Fibroblast of lung (primary cell): Measurements from ENCODE around the gene WBP4. TPM values are rescaled to one million over a fixed set of nuclear protein-coding genes. Genes with fewer than 3 reads are reported as not detected.
"Not testable (repeated sequence)": the region's sequence is repeated elsewhere in the genome, so short reads cannot be mapped to it uniquely, and the experiment has no call there.

Experiments used
- DNase-seq, 2 donors: peaks; one replicate each; pipeline versions ENCODE4 v3.0.0 to v3.0.0-alpha.2; 2010; ENCODE audit warnings: low read depth in 2 of 2
- H2AFZ ChIP-seq: 2 replicates; pipeline ENCODE4 v1.5.1; 2012; ENCODE audit warnings: low read length, control low read depth, inconsistent platforms
- H3K27ac ChIP-seq: 2 replicates; pipeline ENCODE4 v1.5.1; 2011; ENCODE audit warnings: low read length, control low read depth; ENCODE audit not compliant: insufficient read depth
- H3K27me3 ChIP-seq: 2 replicates; pipeline ENCODE4 v1.5.1; 2011; ENCODE audit warnings: mild to moderate bottlenecking, low read length; ENCODE audit not compliant: control insufficient read depth, insufficient read depth
- H3K36me3 ChIP-seq: 2 replicates; pipeline ENCODE4 v1.5.1; 2011; ENCODE audit warnings: low read length; ENCODE audit not compliant: control insufficient read depth, insufficient read depth
- H3K4me1 ChIP-seq: 2 replicates; pipeline ENCODE4 v1.5.1; 2011; ENCODE audit warnings: low read length; ENCODE audit not compliant: control insufficient read depth, insufficient read depth; ENCODE audit errors: extremely low read depth
- H3K4me2 ChIP-seq: 2 replicates; pipeline ENCODE4 v1.5.1; 2011; ENCODE audit warnings: low read length, control low read depth; ENCODE audit not compliant: insufficient read depth; ENCODE audit errors: extremely low read depth
- H3K4me3 ChIP-seq, 4 experiments: fragments of 200-600 bp in 1 of 4; sonication (generic) in 1 of 4; replicated peaks in 1 of 4; 2 replicates each; pipeline ENCODE4 v1.5.1; 2011 to 2016; ENCODE audit warnings: low read length in 4 of 4, low read depth in 3 of 4, mild to moderate bottlenecking in 3 of 4, control low read depth in 2 of 4, inconsistent platforms in 1 of 4, mixed read lengths in 1 of 4; ENCODE audit not compliant: insufficient read depth in 1 of 4; ENCODE audit errors: control extremely low read depth in 1 of 4
- H3K79me2 ChIP-seq: 2 replicates; pipeline ENCODE4 v1.5.1; 2012; ENCODE audit warnings: mild to moderate bottlenecking, low read length, inconsistent platforms; ENCODE audit not compliant: control insufficient read depth, insufficient read depth
- H3K9ac ChIP-seq: 2 replicates; pipeline ENCODE4 v1.5.1; 2011; ENCODE audit warnings: mild to moderate bottlenecking, low read length, control low read depth; ENCODE audit not compliant: insufficient read depth
- H3K9me3 ChIP-seq: 2 replicates; pipeline ENCODE4 v1.5.1; 2012; ENCODE audit warnings: low read depth, low read length; ENCODE audit not compliant: control insufficient read depth, insufficient read depth
- H4K20me1 ChIP-seq: 2 replicates; pipeline ENCODE4 v1.5.1; 2011; ENCODE audit warnings: low read length; ENCODE audit not compliant: control insufficient read depth, insufficient read depth; ENCODE audit errors: extremely low read depth
- EZH2 ChIP-seq: IDR thresholded peaks from 2 replicates; pipeline ENCODE4 v1.5.1; 2012; ENCODE audit warnings: low read length, control low read depth, mild to moderate bottlenecking; ENCODE audit errors: missing control alignments
- polyA plus RNA-seq, 2 donors: library from polyadenylated mRNA; depleted of rRNA in 1 of 2; stranded (reverse) in 1 of 2; unstranded in 1 of 2; fragments of >200 nt; gene quantifications; 2 replicates each; pipeline ENCODE4 v1.2.1, GENCODE V29; 2011 to 2012; ENCODE audit warnings: missing spikeins in 1 of 2
- total RNA-seq: library from RNA; depleted of rRNA; stranded (reverse); fragments of >200 nt; gene quantifications from 2 replicates; pipeline ENCODE4 v1.2.1, GENCODE V29; 2014
- TF ChIP-seq, protein P1 (sequence below), 2 donors: IDR thresholded peaks in 1 of 2; conservative IDR thresholded peaks in 1 of 2; 1 replicate in 1 of 2; 2 replicates in 1 of 2; pipeline ENCODE4 v1.5.1; 2011 to 2012; ENCODE audit warnings: low read length in 2 of 2, control low read depth in 1 of 2, inconsistent platforms in 1 of 2, low read depth in 1 of 2, mild to moderate bottlenecking in 1 of 2

Gene WBP4
- total and polyA plus RNA-seq, 2 donors (not counting 1 experiment from before 2014, with no cell fraction given): 13.7 to 17.7 TPM

DNA sequence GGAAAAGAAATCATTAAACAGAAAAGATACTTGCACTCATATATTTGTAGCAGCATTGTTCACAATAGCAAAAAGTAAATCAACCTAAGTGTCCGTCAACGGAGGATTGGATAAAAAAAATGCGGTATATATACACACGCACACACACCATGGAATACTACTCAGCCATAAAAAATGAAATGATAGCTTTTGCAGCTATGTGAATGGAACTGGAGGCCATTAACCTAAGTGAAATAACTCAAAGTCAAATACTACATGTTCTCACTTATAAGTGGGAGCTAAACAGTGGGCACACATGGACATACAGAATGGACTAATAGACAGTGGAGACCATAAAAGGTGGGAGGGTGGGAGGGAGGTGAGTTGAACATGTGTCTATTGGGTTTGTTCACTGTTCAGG lies 18.4 kb downstream of the WBP4 start:
- Histone ChIP-seq H3K9me3 (no peaks in the 10 kb centered on the region), H4K20me1 (no peaks in the 10 kb centered on the region), H3K79me2 (no peaks in the 10 kb centered on the region), H3K4me3 (no peak overlapping the region), H2AFZ (no peak overlapping the region), H3K27ac (no peak overlapping the region), H3K27me3 (no peaks in the 10 kb centered on the region), H3K4me2 (no peak overlapping the region), H3K9ac (no peak overlapping the region), H3K36me3 (peaks cover 8% of the 10 kb centered on the region), H3K4me1 (no peaks in the 10 kb centered on the region)
- TF ChIP-seq, protein P1, sequence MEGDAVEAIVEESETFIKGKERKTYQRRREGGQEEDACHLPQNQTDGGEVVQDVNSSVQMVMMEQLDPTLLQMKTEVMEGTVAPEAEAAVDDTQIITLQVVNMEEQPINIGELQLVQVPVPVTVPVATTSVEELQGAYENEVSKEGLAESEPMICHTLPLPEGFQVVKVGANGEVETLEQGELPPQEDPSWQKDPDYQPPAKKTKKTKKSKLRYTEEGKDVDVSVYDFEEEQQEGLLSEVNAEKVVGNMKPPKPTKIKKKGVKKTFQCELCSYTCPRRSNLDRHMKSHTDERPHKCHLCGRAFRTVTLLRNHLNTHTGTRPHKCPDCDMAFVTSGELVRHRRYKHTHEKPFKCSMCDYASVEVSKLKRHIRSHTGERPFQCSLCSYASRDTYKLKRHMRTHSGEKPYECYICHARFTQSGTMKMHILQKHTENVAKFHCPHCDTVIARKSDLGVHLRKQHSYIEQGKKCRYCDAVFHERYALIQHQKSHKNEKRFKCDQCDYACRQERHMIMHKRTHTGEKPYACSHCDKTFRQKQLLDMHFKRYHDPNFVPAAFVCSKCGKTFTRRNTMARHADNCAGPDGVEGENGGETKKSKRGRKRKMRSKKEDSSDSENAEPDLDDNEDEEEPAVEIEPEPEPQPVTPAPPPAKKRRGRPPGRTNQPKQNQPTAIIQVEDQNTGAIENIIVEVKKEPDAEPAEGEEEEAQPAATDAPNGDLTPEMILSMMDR (conservative IDR thresholded peaks at IDR 0.05 in 1 of 2, IDR thresholded peaks at IDR 0.05 in 1 of 2; ENCODE audit: low read depth in 1 of 2, low read length in 2 of 2): no peak
- TF ChIP-seq EZH2: no peak
- no peak for DNase-seq

DNA sequence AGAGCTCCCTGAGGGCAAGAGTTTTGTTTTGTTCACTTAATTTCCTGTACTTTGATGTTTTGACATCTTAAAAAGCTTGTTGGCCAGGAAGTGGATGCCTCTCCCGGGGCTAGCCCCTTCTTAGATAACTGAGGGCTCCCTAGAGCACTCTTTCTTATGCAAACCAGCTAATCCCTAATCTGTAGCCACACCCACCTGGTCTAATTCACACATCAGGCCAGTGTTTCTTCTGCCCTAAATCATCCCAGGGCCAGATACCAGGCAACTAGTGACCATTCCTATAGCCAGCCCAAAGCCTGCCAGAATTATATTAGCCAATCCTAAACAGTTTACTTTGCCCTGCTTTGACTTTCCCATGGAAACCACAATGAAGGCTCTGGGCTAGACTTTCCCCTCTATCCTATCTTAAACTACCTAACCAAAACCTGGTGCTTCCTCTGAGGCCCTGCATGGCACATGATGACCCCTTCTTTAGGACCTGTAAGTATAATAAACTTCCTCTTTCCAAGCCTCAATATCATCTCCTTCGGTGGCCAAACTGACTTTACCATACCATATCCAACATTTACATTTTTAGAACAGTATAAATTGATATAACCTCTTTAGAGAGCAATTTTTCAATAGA lies 24.8 kb downstream of the WBP4 start:
- no peak for DNase-seq
- H4K20me1 ChIP-seq: no peaks in the 10 kb centered on the region
- no peaks in the 10 kb centered on the region for H3K36me3 ChIP-seq
- H3K4me1 ChIP-seq: no peaks in the 10 kb centered on the region
- H3K4me3 ChIP-seq: no peak overlapping the region
- no peaks in the 10 kb centered on the region for H3K27me3 ChIP-seq
- H3K9me3 ChIP-seq: no peaks in the 10 kb centered on the region
- H3K4me2 ChIP-seq: no peak overlapping the region
- no peak overlapping the region for H3K27ac ChIP-seq
- TF ChIP-seq EZH2: no peak
- TF ChIP-seq, protein P1 (conservative IDR thresholded peaks at IDR 0.05 in 1 of 2, IDR thresholded peaks at IDR 0.05 in 1 of 2; ENCODE audit: low read depth in 1 of 2, low read length in 2 of 2): no peak
- no peak overlapping the region for H3K9ac ChIP-seq
- H2AFZ ChIP-seq: no peak overlapping the region
- no peaks in the 10 kb centered on the region for H3K79me2 ChIP-seq

DNA sequence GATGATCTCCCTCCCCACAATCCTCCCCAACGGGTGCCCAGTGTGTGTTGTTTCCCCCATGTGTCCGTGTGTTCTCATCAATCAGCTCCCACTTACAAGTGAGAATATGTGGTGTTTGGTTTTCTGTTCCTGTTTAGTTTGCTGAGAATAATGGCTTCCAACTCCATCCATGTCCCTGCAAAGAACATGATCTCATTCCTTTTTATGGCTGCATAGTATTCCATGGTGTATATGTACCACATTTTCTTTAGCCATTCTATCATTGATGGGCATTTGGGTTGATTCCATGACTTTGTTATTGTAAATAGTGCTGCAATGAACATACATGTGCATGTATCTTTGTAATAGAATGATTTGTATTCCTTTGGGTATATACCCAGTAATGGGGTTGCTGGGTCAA lies 34.4 kb downstream of the WBP4 start:
- not testable (repeated sequence) for H3K27me3 ChIP-seq, H3K9ac ChIP-seq, H3K4me3 ChIP-seq, DNase-seq, H3K4me1 ChIP-seq, H4K20me1 ChIP-seq, H3K36me3 ChIP-seq, H3K27ac ChIP-seq, H3K79me2 ChIP-seq, H2AFZ ChIP-seq, H3K9me3 ChIP-seq, H3K4me2 ChIP-seq
